Breast epithelium (tissue), 4 donors: ENCODE measurements around the gene JMY. TPM values are rescaled to one million over a fixed set of nuclear protein-coding genes. Genes with fewer than 3 reads are reported as not detected.

Source experiments
- DNase-seq, 2 donors: peaks; one replicate each; pipeline ENCODE4 v3.0.0-alpha.2; 2019; ENCODE audit warnings: low spot score in 2 of 2
- H3K27ac ChIP-seq, 2 donors: fragments of 200-600 bp; sonication (generic) in 1 of 2; one replicate each; pipeline ENCODE4 v1.5.1; 2016 to 2019; ENCODE audit warnings: mild to moderate bottlenecking in 1 of 2
- H3K27me3 ChIP-seq, 2 donors: fragments of 200-600 bp; sonication (generic) in 1 of 2; one replicate each; pipeline versions ENCODE4 v1.5.1 to v1.6.0; 2017 to 2019; ENCODE audit warnings: control low read depth in 1 of 2, mild to moderate bottlenecking in 1 of 2
- H3K36me3 ChIP-seq: fragments of 200-600 bp; one replicate; pipeline ENCODE4 v1.5.1; 2019
- H3K4me1 ChIP-seq, 2 donors: fragments of 200-600 bp; sonication (generic); one replicate each; pipeline ENCODE4 v1.5.1; 2016 to 2019; ENCODE audit warnings: control low read depth in 1 of 2
- H3K4me3 ChIP-seq, 3 donors: fragments of 200-600 bp; sonication (generic); 1 replicate in 2 of 3; 2 replicates in 1 of 3; pipeline ENCODE4 v1.5.1; 2016 to 2019; ENCODE audit warnings: mild to moderate bottlenecking in 3 of 3, moderate library complexity in 2 of 3
- H3K9me3 ChIP-seq, 2 donors: fragments of 200-600 bp; sonication (generic) in 1 of 2; one replicate each; pipeline ENCODE4 v1.5.1; 2016 to 2019; ENCODE audit warnings: control low read depth in 1 of 2
- POLR2A ChIP-seq: fragments of 450-650 bp; IDR thresholded peaks from one replicate; pipeline ENCODE4 v1.6.1; 2016; ENCODE audit warnings: antibody characterized with exemption, mild to moderate bottlenecking, moderate library complexity
- POLR2AphosphoS5 ChIP-seq, 3 donors: sonication (generic); formaldehyde crosslinking; IDR thresholded peaks; one replicate each; pipeline ENCODE4 v1.6.1; 2017; ENCODE audit warnings: antibody characterized with exemption in 3 of 3
- intact Hi-C: fragments of 100-400 bp; cut with DNase I; formaldehyde crosslinking; loops from one replicate; pipeline ENCODE4 v1.15.1; 2023; ENCODE audit warnings: low total_unique reads
- total RNA-seq, 3 donors: library from RNA; depleted of rRNA; stranded (reverse); fragments of >200 nt; gene quantifications; one replicate each; pipeline ENCODE4 v1.1.0, GENCODE V29; 2016
- TF ChIP-seq, protein P1 (sequence below), 3 donors: fragments of 450-650 bp; IDR thresholded peaks; one replicate each; pipeline ENCODE4 v1.5.1; 2016 to 2017; ENCODE audit warnings: antibody characterized with exemption in 3 of 3, mild to moderate bottlenecking in 3 of 3, moderate library complexity in 3 of 3

Gene JMY
- total RNA-seq, 3 donors from 2014 or later: 15.8 to 29.9 (median 16.1) TPM

DNA sequence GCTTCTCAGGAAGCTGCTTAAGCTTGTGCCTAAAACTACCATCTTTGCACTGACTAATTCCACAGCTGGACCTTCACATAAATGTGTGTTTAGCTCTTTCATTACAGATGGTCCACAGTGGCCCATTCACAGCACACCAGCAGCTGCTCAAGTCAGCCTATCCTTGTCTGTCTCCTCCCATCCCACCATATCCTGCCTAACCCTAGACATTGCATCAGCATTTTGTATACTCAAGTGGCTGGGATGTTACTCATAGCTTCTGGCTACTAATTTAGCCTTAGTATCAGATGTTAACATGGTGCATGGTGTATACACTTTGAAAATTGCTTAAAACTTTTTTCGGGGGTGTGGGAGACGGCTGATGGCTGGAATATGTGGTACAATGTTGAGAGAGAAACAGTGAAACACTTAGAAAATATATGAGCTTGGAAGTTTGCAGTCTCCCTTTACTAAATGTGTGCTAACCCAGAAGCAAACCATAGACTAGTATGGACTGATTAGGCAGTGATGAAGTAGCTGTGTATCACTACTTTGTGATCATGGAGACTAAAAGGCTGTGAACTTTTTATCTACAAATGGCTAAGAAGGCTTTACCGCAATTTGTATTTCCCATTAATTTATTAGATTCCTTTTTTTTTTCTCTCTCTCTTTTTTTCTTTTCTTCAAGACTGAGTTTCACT is 83.1 kb downstream of the JMY start:
- TF ChIP-seq, protein P1, sequence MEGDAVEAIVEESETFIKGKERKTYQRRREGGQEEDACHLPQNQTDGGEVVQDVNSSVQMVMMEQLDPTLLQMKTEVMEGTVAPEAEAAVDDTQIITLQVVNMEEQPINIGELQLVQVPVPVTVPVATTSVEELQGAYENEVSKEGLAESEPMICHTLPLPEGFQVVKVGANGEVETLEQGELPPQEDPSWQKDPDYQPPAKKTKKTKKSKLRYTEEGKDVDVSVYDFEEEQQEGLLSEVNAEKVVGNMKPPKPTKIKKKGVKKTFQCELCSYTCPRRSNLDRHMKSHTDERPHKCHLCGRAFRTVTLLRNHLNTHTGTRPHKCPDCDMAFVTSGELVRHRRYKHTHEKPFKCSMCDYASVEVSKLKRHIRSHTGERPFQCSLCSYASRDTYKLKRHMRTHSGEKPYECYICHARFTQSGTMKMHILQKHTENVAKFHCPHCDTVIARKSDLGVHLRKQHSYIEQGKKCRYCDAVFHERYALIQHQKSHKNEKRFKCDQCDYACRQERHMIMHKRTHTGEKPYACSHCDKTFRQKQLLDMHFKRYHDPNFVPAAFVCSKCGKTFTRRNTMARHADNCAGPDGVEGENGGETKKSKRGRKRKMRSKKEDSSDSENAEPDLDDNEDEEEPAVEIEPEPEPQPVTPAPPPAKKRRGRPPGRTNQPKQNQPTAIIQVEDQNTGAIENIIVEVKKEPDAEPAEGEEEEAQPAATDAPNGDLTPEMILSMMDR (IDR thresholded peaks at IDR 0.05): no peak
- no peak for TF ChIP-seq POLR2AphosphoS5 (IDR thresholded peaks at IDR 0.05)
- no peak for TF ChIP-seq POLR2A
- DNase-seq: no peak
- Histone ChIP-seq H3K27me3 (no peaks in the 10 kb centered on the region), H3K4me3 (no peak overlapping the region), H3K4me1 (no peaks in the 10 kb centered on the region), H3K27ac (no peak overlapping the region), H3K36me3 (peaks cover 5% of the 10 kb centered on the region), H3K9me3 (no peaks in the 10 kb centered on the region)
- intact Hi-C loops: no loop called here

DNA sequence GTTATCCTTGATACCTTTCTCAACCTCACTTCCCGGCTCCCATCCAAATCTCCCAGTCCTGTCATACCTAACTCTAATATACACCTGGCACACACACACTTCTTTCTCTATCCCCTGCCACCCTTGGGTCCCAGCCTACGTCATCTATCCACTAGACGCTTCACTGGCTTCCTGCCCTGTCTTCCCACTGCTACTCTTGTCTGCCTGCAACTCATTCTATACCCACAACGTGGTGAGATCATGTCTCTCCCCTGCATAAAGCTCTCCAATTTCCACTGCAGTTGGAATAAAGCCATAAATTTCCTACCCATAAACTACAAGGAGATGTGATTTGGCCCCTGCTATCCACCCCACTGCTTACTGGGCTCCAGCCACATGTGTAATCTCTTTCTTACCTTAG is 93.5 kb downstream of the JMY start:
- TF ChIP-seq POLR2A: no peak
- no peak for TF ChIP-seq POLR2AphosphoS5 (IDR thresholded peaks at IDR 0.05)
- TF ChIP-seq, protein P1 (IDR thresholded peaks at IDR 0.05): no peak

DNA sequence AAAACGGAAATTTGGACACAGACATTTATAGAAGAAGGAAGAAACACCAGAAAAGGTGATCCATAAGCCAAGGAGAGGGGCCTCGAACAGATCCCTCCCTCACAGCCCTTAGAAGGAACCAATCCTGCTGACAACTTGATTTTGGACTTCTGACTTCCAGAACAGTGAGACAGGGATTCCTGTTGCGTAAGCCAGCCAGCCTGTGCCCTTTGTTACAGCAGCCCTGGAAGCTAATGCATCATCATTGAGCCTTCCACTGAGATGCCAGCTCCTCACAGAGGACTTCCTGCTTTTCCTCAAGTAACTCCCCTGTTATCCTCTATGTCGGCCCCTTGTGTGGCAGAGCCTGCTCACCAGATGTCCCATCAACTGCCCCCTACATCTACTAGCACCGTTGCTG is 94.1 kb downstream of the JMY start:
- Histone ChIP-seq H3K9me3 (no peaks in the 10 kb centered on the region), H3K4me1 (no peaks in the 10 kb centered on the region), H3K27ac (no peak overlapping the region), H3K27me3 (no peaks in the 10 kb centered on the region), H3K36me3 (no peaks in the 10 kb centered on the region), H3K4me3 (no peak overlapping the region)
- intact Hi-C loops: no loop called here
- DNase-seq: no peak
- no peak for TF ChIP-seq POLR2A
- TF ChIP-seq, protein P1 (IDR thresholded peaks at IDR 0.05): no peak
- TF ChIP-seq POLR2AphosphoS5 (IDR thresholded peaks at IDR 0.05): no peak

More for the DNA sequence above, 93.5 kb downstream of the JMY start:
- no peak overlapping the region for H3K4me3 ChIP-seq
- no peaks in the 10 kb centered on the region for H3K4me1 ChIP-seq
- H3K9me3 ChIP-seq: no peaks in the 10 kb centered on the region
- no peaks in the 10 kb centered on the region for H3K27me3 ChIP-seq
- no peak overlapping the region for H3K27ac ChIP-seq
- DNase-seq: no peak
- H3K36me3 ChIP-seq: no peaks in the 10 kb centered on the region
- intact Hi-C loops: no loop called here

DNA sequence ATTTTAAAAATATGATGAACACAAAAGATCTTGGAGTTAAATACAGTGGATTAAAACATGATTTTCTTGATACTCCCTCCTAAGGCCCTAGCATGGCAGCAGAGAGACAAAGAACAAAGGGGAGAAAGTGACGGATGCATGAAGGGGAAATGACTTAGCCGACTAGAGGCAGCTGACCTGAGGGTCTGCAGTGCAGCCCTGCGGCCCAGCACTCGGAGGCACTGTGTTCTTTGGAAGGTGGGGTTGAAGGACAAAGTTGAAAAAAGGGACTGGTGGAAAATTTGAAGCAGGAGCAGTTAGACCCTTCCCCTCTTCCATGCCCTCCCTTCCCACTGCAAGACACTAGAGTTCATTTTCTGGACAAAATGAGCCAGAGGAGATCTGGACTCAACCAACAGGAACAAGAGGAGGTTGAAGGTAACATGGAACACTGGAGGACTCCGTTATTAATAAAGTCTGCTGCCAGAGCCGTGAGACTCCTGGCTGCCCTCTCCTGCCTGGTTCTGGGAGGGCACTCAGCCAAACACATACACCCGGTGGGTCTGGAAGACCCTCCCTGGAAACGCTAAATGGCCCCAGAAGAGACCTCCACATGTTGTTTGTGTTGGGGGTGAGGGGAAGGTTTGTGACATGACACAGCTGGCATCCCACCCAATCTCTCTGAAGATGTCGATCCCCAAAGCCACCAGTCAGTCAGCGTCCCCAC is 98.1 kb downstream of the JMY start:
- no peak for DNase-seq
- intact Hi-C loops: no loop called here
- H3K27ac ChIP-seq: no peak overlapping the region
- H3K36me3 ChIP-seq: no peaks in the 10 kb centered on the region
- TF ChIP-seq POLR2A (no peak), POLR2AphosphoS5 (IDR thresholded peaks at IDR 0.05) (no peak)
- TF ChIP-seq, protein P1 (IDR thresholded peaks at IDR 0.05): no peak
- H3K9me3 ChIP-seq: no peaks in the 10 kb centered on the region
- H3K4me1 ChIP-seq: no peaks in the 10 kb centered on the region
- no peaks in the 10 kb centered on the region for H3K27me3 ChIP-seq
- no peak overlapping the region for H3K4me3 ChIP-seq

DNA sequence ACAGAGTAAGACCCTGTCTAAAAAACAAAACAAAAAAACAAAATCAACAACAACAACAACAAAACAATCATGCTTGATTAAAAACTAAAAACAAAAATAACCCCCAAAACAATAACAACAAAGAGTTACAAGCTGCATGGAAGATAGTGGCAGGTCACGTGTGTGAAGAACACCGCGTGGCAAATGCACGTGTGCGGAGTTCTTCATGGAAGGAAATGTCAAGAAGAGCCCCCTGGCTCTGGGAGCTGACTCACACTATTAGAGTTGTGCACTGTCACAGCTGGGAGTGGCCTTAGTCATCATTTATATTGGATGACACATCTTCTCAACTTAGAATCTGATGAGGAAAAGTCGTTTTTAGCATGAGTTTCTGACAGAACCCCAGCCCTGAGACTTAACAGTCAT is 110.5 kb downstream of the JMY start:
- Histone ChIP-seq H3K27me3 (no peaks in the 10 kb centered on the region), H3K27ac (no peak overlapping the region), H3K4me3 (no peak overlapping the region), H3K4me1 (no peaks in the 10 kb centered on the region), H3K9me3 (no peaks in the 10 kb centered on the region), H3K36me3 (no peaks in the 10 kb centered on the region)
- no peak for DNase-seq
- TF ChIP-seq POLR2A (no peak), POLR2AphosphoS5 (IDR thresholded peaks at IDR 0.05) (no peak)
- TF ChIP-seq, protein P1 (IDR thresholded peaks at IDR 0.05): no peak
- intact Hi-C loops: no loop called here
